Lower leg skin (tissue), 3 donors: Measurements from ENCODE around the gene NUF2.

Source experiments
- CTCF ChIP-seq, 3 donors: fragments of 450-650 bp; IDR thresholded peaks; one replicate each; pipeline ENCODE4 v1.5.1; 2016; ENCODE audit warnings: antibody characterized with exemption in 3 of 3, mild to moderate bottlenecking in 3 of 3, moderate library complexity in 2 of 3
- POLR2A ChIP-seq, 2 donors: fragments of 450-650 bp; IDR thresholded peaks; one replicate each; pipeline ENCODE4 v1.6.1; 2016 to 2017; ENCODE audit warnings: antibody characterized with exemption in 2 of 2, mild to moderate bottlenecking in 1 of 2, moderate library complexity in 1 of 2

- TF ChIP-seq CTCF (IDR thresholded peaks at IDR 0.05) = no peak
- TF ChIP-seq POLR2A (IDR thresholded peaks at IDR 0.05) = no peak
Observed at GRCh38 chr1:163300568-163300967, 21.2 kb upstream of the NUF2 start.
